ENCODE results near the gene RAPGEF6. TPM values are rescaled to one million over a fixed set of nuclear protein-coding genes. Genes with fewer than 3 reads are reported as not detected.

RAPGEF6 gene
- total and polyA plus RNA-seq, 9 of the 15 experiments (the other 6 are each of a cell fraction or from before 2014, with no cell fraction given): 2.7 to 23.4 (median 12.7) TPM

GRCh38 chr5:131505237-131505908, 129.7 kb downstream of the RAPGEF6 start (continued):
- TF ChIP-seq, protein P1, sequence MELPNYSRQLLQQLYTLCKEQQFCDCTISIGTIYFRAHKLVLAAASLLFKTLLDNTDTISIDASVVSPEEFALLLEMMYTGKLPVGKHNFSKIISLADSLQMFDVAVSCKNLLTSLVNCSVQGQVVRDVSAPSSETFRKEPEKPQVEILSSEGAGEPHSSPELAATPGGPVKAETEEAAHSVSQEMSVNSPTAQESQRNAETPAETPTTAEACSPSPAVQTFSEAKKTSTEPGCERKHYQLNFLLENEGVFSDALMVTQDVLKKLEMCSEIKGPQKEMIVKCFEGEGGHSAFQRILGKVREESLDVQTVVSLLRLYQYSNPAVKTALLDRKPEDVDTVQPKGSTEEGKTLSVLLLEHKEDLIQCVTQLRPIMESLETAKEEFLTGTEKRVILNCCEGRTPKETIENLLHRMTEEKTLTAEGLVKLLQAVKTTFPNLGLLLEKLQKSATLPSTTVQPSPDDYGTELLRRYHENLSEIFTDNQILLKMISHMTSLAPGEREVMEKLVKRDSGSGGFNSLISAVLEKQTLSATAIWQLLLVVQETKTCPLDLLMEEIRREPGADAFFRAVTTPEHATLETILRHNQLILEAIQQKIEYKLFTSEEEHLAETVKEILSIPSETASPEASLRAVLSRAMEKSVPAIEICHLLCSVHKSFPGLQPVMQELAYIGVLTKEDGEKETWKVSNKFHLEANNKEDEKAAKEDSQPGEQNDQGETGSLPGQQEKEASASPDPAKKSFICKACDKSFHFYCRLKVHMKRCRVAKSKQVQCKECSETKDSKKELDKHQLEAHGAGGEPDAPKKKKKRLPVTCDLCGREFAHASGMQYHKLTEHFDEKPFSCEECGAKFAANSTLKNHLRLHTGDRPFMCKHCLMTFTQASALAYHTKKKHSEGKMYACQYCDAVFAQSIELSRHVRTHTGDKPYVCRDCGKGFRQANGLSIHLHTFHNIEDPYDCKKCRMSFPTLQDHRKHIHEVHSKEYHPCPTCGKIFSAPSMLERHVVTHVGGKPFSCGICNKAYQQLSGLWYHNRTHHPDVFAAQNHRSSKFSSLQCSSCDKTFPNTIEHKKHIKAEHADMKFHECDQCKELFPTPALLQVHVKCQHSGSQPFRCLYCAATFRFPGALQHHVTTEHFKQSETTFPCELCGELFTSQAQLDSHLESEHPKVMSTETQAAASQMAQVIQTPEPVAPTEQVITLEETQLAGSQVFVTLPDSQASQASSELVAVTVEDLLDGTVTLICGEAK (IDR thresholded peaks at IDR 0.05): no peak
- TF ChIP-seq, protein P1 (CRISPR knock-in tag; IDR thresholded peaks at IDR 0.05): no peak
- TF ChIP-seq TCF15 (CRISPR knock-in tag; IDR thresholded peaks at IDR 0.05): no peak
- no peak for TF ChIP-seq TEAD2 (tag; IDR thresholded peaks at IDR 0.05)
- TF ChIP-seq SMAD3 (CRISPR knock-in tag; conservative IDR thresholded peaks at IDR 0.05): no peak
- no peak for TF ChIP-seq HDAC2 (IDR thresholded peaks at IDR 0.05)

Measured in K562 (cell line).